Measurements from ENCODE around the gene TMEM176A. TPM values are rescaled to one million over a fixed set of nuclear protein-coding genes. Genes with fewer than 3 reads are reported as not detected.
"Not testable (repeated sequence)": the region's sequence is repeated elsewhere in the genome, so short reads cannot be mapped to it uniquely, and the experiment has no call there.

TMEM176A gene
- total RNA-seq, 2 donors from 2014 or later: 56.3 to 102 TPM

DNA sequence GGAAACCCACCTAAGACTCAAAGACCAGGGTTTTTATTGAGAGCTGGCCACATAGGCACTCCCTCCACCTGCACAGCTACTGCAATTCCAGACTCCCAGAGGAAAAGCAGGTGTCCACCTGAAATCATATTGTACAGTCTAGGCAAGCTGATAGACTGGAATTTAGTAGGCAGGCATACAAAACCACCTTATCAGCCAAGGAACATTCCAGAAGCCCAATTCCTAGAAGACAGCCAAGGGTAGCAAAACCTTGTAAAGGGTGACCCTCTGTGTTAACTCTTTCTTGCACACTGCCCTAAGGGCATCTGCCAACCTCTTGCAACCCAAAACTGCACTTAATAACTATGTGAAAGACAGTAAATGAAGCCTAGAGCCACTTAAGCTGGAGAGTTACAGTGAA, 5.3 kb downstream of the TMEM176A start:
- TF ChIP-seq, protein P1, sequence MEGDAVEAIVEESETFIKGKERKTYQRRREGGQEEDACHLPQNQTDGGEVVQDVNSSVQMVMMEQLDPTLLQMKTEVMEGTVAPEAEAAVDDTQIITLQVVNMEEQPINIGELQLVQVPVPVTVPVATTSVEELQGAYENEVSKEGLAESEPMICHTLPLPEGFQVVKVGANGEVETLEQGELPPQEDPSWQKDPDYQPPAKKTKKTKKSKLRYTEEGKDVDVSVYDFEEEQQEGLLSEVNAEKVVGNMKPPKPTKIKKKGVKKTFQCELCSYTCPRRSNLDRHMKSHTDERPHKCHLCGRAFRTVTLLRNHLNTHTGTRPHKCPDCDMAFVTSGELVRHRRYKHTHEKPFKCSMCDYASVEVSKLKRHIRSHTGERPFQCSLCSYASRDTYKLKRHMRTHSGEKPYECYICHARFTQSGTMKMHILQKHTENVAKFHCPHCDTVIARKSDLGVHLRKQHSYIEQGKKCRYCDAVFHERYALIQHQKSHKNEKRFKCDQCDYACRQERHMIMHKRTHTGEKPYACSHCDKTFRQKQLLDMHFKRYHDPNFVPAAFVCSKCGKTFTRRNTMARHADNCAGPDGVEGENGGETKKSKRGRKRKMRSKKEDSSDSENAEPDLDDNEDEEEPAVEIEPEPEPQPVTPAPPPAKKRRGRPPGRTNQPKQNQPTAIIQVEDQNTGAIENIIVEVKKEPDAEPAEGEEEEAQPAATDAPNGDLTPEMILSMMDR (IDR thresholded peaks at IDR 0.05): no peak
- Histone ChIP-seq H3K27me3 (no peaks in the 10 kb centered on the region), H3K9me3 (peaks cover 6 to 15% of the 10 kb centered on the region in 2 donors), H3K4me3 (no peak overlapping the region), H3K36me3 (peaks cover 25% of the 10 kb centered on the region), H3K4me1 (peaks cover 0 to 21% of the 10 kb centered on the region in 2 donors), H3K27ac (no peak overlapping the region)
- DNase-seq (ENCODE audit: low spot score): no peak

GRCh38 chr7:150806454-150806853, 5.9 kb downstream of the TMEM176A start:
- peaks cover 6 to 15% of the 10 kb centered on the region in 2 donors for H3K9me3 ChIP-seq
- H3K27ac ChIP-seq: no peak overlapping the region
- H3K36me3 ChIP-seq: peaks cover 25% of the 10 kb centered on the region
- no peak for DNase-seq (ENCODE audit: low spot score)
- H3K27me3 ChIP-seq: no peaks in the 10 kb centered on the region
- TF ChIP-seq, protein P1 (IDR thresholded peaks at IDR 0.05): no peak
- no peak overlapping the region for H3K4me3 ChIP-seq
- peaks cover 0 to 15% of the 10 kb centered on the region in 2 donors for H3K4me1 ChIP-seq

GRCh38 chr7:150806863-150807262, 6.3 kb downstream of the TMEM176A start:
- peaks cover 25% of the 10 kb centered on the region for H3K36me3 ChIP-seq
- TF ChIP-seq, protein P1 (IDR thresholded peaks at IDR 0.05): no peak
- no peaks in the 10 kb centered on the region for H3K27me3 ChIP-seq
- peaks cover 0 to 12% of the 10 kb centered on the region in 2 donors for H3K4me1 ChIP-seq
- peaks cover 6 to 15% of the 10 kb centered on the region in 2 donors for H3K9me3 ChIP-seq
- no peak overlapping the region for H3K4me3 ChIP-seq
- H3K27ac ChIP-seq: no peak overlapping the region
- no peak for DNase-seq (ENCODE audit: low spot score)

- H3K36me3 ChIP-seq: peaks cover 25% of the 10 kb centered on the region
- not testable (repeated sequence) for H3K4me1 ChIP-seq; H3K4me3 ChIP-seq; DNase-seq (ENCODE audit: low spot score); H3K27me3 ChIP-seq; H3K27ac ChIP-seq
- peaks cover 6 to 15% of the 10 kb centered on the region in 2 donors for H3K9me3 ChIP-seq
These were observed 7.3 kb downstream of the TMEM176A start for GRCh38 chr7:150807616-150808438.

DNA sequence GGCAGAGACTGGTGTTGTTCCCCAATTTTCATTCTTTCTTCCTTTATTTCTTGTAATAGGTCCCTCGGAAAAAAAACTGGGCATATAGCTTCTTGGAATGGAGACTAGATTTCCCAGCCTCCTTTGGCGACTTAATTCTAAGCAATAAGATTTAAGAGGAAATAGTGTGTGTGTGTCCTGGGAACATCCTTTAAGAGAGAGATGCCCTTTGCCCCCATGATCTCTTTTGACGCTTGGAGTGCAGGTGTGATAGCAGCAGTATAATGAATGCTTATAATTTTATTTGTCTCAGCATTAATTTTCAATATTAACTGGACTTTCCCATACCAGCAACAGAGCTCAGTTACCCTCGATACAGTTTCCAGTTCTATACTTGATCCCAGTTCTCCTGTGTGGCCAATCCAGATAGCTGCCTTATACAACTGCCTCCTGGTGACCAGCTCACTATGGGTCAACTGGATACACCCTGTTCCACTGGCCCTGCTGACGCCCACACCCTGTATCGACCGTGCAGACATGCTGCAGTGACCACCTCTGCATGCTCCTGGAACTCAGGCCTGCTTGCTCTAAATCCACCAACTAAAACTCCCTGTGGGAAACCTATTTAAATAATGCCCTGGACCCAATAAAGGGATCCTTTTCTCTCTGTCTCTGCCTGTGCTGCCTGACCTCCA, 13.9 kb downstream of the TMEM176A start:
- no peak overlapping the region for H3K27ac ChIP-seq

DNA sequence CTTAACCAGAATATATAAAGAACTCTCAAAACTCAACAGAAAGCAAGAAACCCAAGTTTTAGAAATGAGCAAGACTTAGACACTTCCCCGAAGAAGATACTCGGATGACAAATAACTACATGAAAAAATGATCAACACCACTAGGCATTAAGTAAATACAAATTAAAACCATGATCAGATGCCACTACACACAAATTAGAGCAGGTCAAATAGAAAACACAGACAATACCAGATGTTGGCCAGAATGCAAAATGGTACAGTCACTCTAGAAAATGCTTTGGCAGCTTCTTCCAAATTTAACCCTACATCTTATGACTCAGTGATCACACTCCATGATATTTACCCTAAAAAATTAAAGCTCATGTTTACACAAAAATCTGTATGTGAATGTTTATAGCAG, 18.4 kb downstream of the TMEM176A start:
- Histone ChIP-seq H3K4me1 (peaks cover 0 to 15% of the 10 kb centered on the region in 2 donors), H3K36me3 (no peaks in the 10 kb centered on the region), H3K27ac (no peak overlapping the region), H3K9me3 (peaks cover 0 to 13% of the 10 kb centered on the region in 2 donors), H3K27me3 (no peaks in the 10 kb centered on the region), H3K4me3 (no peak overlapping the region)
- TF ChIP-seq, protein P1 (IDR thresholded peaks at IDR 0.05): no peak
- DNase-seq (ENCODE audit: low spot score): no peak

More for the DNA sequence above, 13.9 kb downstream of the TMEM176A start:
- TF ChIP-seq, protein P1 (IDR thresholded peaks at IDR 0.05): no peak
- Histone ChIP-seq H3K27me3 (no peaks in the 10 kb centered on the region), H3K36me3 (no peaks in the 10 kb centered on the region), H3K4me1 (no peaks in the 10 kb centered on the region), H3K9me3 (peaks cover 0 to 13% of the 10 kb centered on the region in 2 donors), H3K4me3 (no peak overlapping the region)
- DNase-seq (ENCODE audit: low spot score): no peak

Data from right atrium auricular region (tissue), 2 donors.